Sigmoid colon (tissue), 7 donors: Measurements from ENCODE around the gene NLRP4. TPM values are rescaled to one million over a fixed set of nuclear protein-coding genes. Genes with fewer than 3 reads are reported as not detected.
A peak's percentile ranks its signal among the peaks of the same experiment; 100 is the strongest.

Experiments used
- DNase-seq: peaks from one replicate; pipeline ENCODE4 v3.0.0-alpha.2; 2019
- H3K27ac ChIP-seq, 4 donors: fragments of 200-600 bp; sonication (generic); one replicate each; pipeline ENCODE4 v1.5.1; 2016 to 2019; ENCODE audit warnings: mild to moderate bottlenecking in 1 of 4
- H3K27me3 ChIP-seq, 3 donors: fragments of 200-600 bp; sonication (generic); one replicate each; pipeline ENCODE4 v1.5.1; 2019; ENCODE audit warnings: mild to moderate bottlenecking in 1 of 3
- H3K36me3 ChIP-seq, 4 donors: fragments of 200-600 bp; sonication (generic); one replicate each; pipeline ENCODE4 v1.5.1; 2016 to 2019
- H3K4me1 ChIP-seq, 4 donors: fragments of 200-600 bp; sonication (generic); one replicate each; pipeline ENCODE4 v1.5.1; 2017 to 2019
- H3K4me3 ChIP-seq, 4 donors: fragments of 200-600 bp; sonication (generic); one replicate each; pipeline ENCODE4 v1.5.1; 2017 to 2019; ENCODE audit warnings: mild to moderate bottlenecking in 2 of 4, moderate library complexity in 1 of 4
- H3K9me3 ChIP-seq, 4 donors: fragments of 200-600 bp in 3 of 4; sonication (generic) in 3 of 4; one replicate each; pipeline versions ENCODE4 v1.5.1 to v1.6.1; 2013 to 2019
- CTCF ChIP-seq, 4 experiments: fragments of 450-650 bp in 3 of 4; fragments of 200-600 bp in 1 of 4; IDR thresholded peaks; one replicate each; pipeline ENCODE4 v1.5.1; 2016 to 2019; ENCODE audit warnings: antibody characterized with exemption in 4 of 4, mild to moderate bottlenecking in 3 of 4, moderate library complexity in 2 of 4
- EP300 ChIP-seq, 4 donors: sonication (generic); formaldehyde crosslinking; IDR thresholded peaks; one replicate each; pipeline ENCODE4 v1.6.1; 2017; ENCODE audit warnings: antibody characterized with exemption in 4 of 4
- POLR2A ChIP-seq, 2 donors: fragments of 450-650 bp; IDR thresholded peaks; one replicate each; pipeline ENCODE4 v1.6.1; 2016; ENCODE audit warnings: antibody characterized with exemption in 2 of 2, mild to moderate bottlenecking in 2 of 2, moderate library complexity in 2 of 2
- POLR2AphosphoS5 ChIP-seq, 4 donors: sonication (generic); formaldehyde crosslinking; IDR thresholded peaks; one replicate each; pipeline ENCODE4 v1.6.1; 2017; ENCODE audit warnings: antibody characterized with exemption in 4 of 4
- WGBS, 2 donors: extraction: QIAGEN DNeasy Blood & Tissue Kit; methylation state at CpG; one replicate each; pipeline ENCODE4 v1.1.7; 2013; 5-methylcytosine and 5-hydroxymethylcytosine counted together
- intact Hi-C: fragments of 100-400 bp; cut with DNase I; formaldehyde crosslinking; loops from one replicate; pipeline ENCODE4 v1.15.1; 2023
- polyA plus RNA-seq, 3 donors: library from polyadenylated mRNA; stranded (reverse); fragments of 200-250 nt; gene quantifications; one replicate each; pipeline ENCODE4 v1.2.3, GENCODE V29; 2013
- total RNA-seq, 4 donors: library from RNA; depleted of rRNA; stranded (reverse); fragments of >200 nt; gene quantifications; one replicate each; pipeline ENCODE4 v1.1.0, GENCODE V29; 2016
- donor health status: healthy with polysubstance abuse.
- donor health status: Bipolar disorder and iron deficiency.
- donor health status: healthy.

The NLRP4 gene
- total and polyA plus RNA-seq, 7 donors = 0.17 TPM; not detected in 6

GRCh38 chr19:55809381-55810058 lies 26.8 kb upstream of the NLRP4 start:
- Histone ChIP-seq H3K27me3 (peaks cover 0 to 2% (median 0%) of the 10 kb centered on the region in 3 donors), H3K27ac (no peak overlapping the region), H3K9me3 (peaks cover 0 to 5% (median 0%) of the 10 kb centered on the region in 4 donors), H3K4me3 (no peak overlapping the region), H3K4me1 (no peaks in the 10 kb centered on the region), H3K36me3 (no peaks in the 10 kb centered on the region)
- intact Hi-C loops = no loop called here
- peak; percentile 66 for DNase-seq
- no peak for TF ChIP-seq POLR2AphosphoS5 (IDR thresholded peaks at IDR 0.05)
- TF ChIP-seq POLR2A (IDR thresholded peaks at IDR 0.05) = no peak
- peak in 1 of 4 experiments; percentile 5 for TF ChIP-seq CTCF (IDR thresholded peaks at IDR 0.05)
- 22 to 31% methylated on average over 20 of the region's 20 CpGs for WGBS, 2 donors

- Histone ChIP-seq H3K4me3 (no peak overlapping the region), H3K36me3 (no peaks in the 10 kb centered on the region), H3K4me1 (no peaks in the 10 kb centered on the region), H3K27me3 (peaks cover 0 to 2% (median 0%) of the 10 kb centered on the region in 3 donors), H3K27ac (no peak overlapping the region), H3K9me3 (peaks cover 0 to 5% (median 0%) of the 10 kb centered on the region in 4 donors)
- no peak for DNase-seq
- TF ChIP-seq POLR2AphosphoS5 (IDR thresholded peaks at IDR 0.05) (no peak), CTCF (IDR thresholded peaks at IDR 0.05) (no peak), POLR2A (IDR thresholded peaks at IDR 0.05) (no peak), EP300 (IDR thresholded peaks at IDR 0.05) (no peak)
- intact Hi-C loops = no loop called here
- WGBS, 2 donors = 70 to 86% methylated on average over 3 of the region's 3 CpGs
These were observed 25.0 kb upstream of the NLRP4 start for GRCh38 chr19:55811340-55811739.

GRCh38 chr19:55812449-55812848 lies 23.9 kb upstream of the NLRP4 start:
- H3K4me3 ChIP-seq = no peak overlapping the region
- no peak overlapping the region for H3K27ac ChIP-seq
- no peaks in the 10 kb centered on the region for H3K36me3 ChIP-seq
- DNase-seq = no peak
- H3K9me3 ChIP-seq = peaks cover 0 to 5% (median 0%) of the 10 kb centered on the region in 4 donors
- intact Hi-C loops = no loop called here
- no peak for TF ChIP-seq POLR2A (IDR thresholded peaks at IDR 0.05)
- no peak for TF ChIP-seq EP300 (IDR thresholded peaks at IDR 0.05)
- TF ChIP-seq CTCF (IDR thresholded peaks at IDR 0.05) = no peak
- no peak for TF ChIP-seq POLR2AphosphoS5 (IDR thresholded peaks at IDR 0.05)
- H3K27me3 ChIP-seq = peaks cover 0 to 2% (median 0%) of the 10 kb centered on the region in 3 donors
- H3K4me1 ChIP-seq = no peaks in the 10 kb centered on the region
- 53 to 63% methylated on average over 7 of the region's 7 CpGs for WGBS, 2 donors

- no peaks in the 10 kb centered on the region for H3K36me3 ChIP-seq
- peaks cover 0 to 2% (median 0%) of the 10 kb centered on the region in 4 donors for H3K9me3 ChIP-seq
- intact Hi-C loops = no loop called here
- DNase-seq = no peak
- WGBS, 2 donors = 93 to 97% methylated on average over 5 of the region's 5 CpGs
- no peaks in the 10 kb centered on the region for H3K4me1 ChIP-seq
- no peak overlapping the region for H3K4me3 ChIP-seq
- TF ChIP-seq EP300 (IDR thresholded peaks at IDR 0.05) = no peak
- TF ChIP-seq POLR2A (IDR thresholded peaks at IDR 0.05) = no peak
- TF ChIP-seq CTCF (IDR thresholded peaks at IDR 0.05) = no peak
- no peak for TF ChIP-seq POLR2AphosphoS5 (IDR thresholded peaks at IDR 0.05)
- peaks cover 0 to 2% (median 0%) of the 10 kb centered on the region in 3 donors for H3K27me3 ChIP-seq
- H3K27ac ChIP-seq = no peak overlapping the region
These were observed 22.4 kb upstream of the NLRP4 start for GRCh38 chr19:55813906-55814305.

GRCh38 chr19:55820037-55820436 lies 16.3 kb upstream of the NLRP4 start:
- no peak for DNase-seq
- no peak for TF ChIP-seq POLR2AphosphoS5 (IDR thresholded peaks at IDR 0.05)
- no peak for TF ChIP-seq EP300 (IDR thresholded peaks at IDR 0.05)
- TF ChIP-seq POLR2A (IDR thresholded peaks at IDR 0.05) = no peak
- TF ChIP-seq CTCF (IDR thresholded peaks at IDR 0.05) = no peak
- Histone ChIP-seq H3K9me3 (no peaks in the 10 kb centered on the region), H3K4me1 (no peaks in the 10 kb centered on the region), H3K27me3 (no peaks in the 10 kb centered on the region), H3K27ac (no peak overlapping the region), H3K4me3 (no peak overlapping the region), H3K36me3 (no peaks in the 10 kb centered on the region)
- intact Hi-C loops = no loop called here
- WGBS, 2 donors = 16 to 62% methylated on average over 3 of the region's 3 CpGs
